KMS-11 (cell line): ENCODE data around the gene CBLN3.

ENCODE experiments used
- H2AFZ ChIP-seq: fragments of 200-600 bp; sonication (generic); 2 replicates; pipeline ENCODE4 v1.6.1; 2016; ENCODE audit warnings: antibody characterized with exemption, mixed run types, low read depth
- H3K27ac ChIP-seq: fragments of 200-600 bp; sonication (generic); 2 replicates; pipeline ENCODE4 v1.6.1; 2016; ENCODE audit warnings: mild to moderate bottlenecking, mixed run types
- H3K27me3 ChIP-seq: fragments of 200-600 bp; sonication (generic); 2 replicates; pipeline ENCODE4 v1.6.1; 2017; ENCODE audit warnings: mild to moderate bottlenecking, low read depth, mixed run types, moderate library complexity; ENCODE audit not compliant: insufficient read depth
- H3K36me3 ChIP-seq: fragments of 200-600 bp; sonication (generic); 2 replicates; pipeline ENCODE4 v1.6.1; 2017; ENCODE audit warnings: mild to moderate bottlenecking, mixed run types; ENCODE audit not compliant: insufficient read depth
- H3K4me1 ChIP-seq: fragments of 200-600 bp; sonication (generic); 2 replicates; pipeline ENCODE4 v1.6.1; 2016; ENCODE audit warnings: mild to moderate bottlenecking, low read depth, mixed run types; ENCODE audit not compliant: poor library complexity, severe bottlenecking
- H3K4me2 ChIP-seq: fragments of 200-600 bp; sonication (generic); 2 replicates; pipeline ENCODE4 v1.7.0; 2016; ENCODE audit warnings: mild to moderate bottlenecking, mixed run types
- H3K4me3 ChIP-seq: fragments of 200-600 bp; sonication (generic); IDR thresholded peaks from 2 replicates; pipeline ENCODE4 v1.6.1; 2017; ENCODE audit warnings: low read depth, low read length, mixed read lengths; ENCODE audit not compliant: insufficient read depth
- H3K79me2 ChIP-seq: fragments of 200-600 bp; sonication (generic); 2 replicates; pipeline ENCODE4 v1.6.1; 2016; ENCODE audit warnings: low read depth, mixed run types; ENCODE audit not compliant: insufficient read depth
- H3K9ac ChIP-seq: fragments of 200-600 bp; sonication (generic); 2 replicates; pipeline ENCODE4 v1.6.1; 2016; ENCODE audit warnings: mild to moderate bottlenecking, mixed run types
- H4K20me1 ChIP-seq: fragments of 200-600 bp; sonication (generic); 2 replicates; pipeline ENCODE4 v1.6.1; 2016; ENCODE audit warnings: mild to moderate bottlenecking, mixed run types; ENCODE audit not compliant: insufficient read depth
- CTCF ChIP-seq: fragments of 200-600 bp; sonication (generic); conservative IDR thresholded peaks from 2 replicates; pipeline ENCODE4 v1.6.1; 2017; ENCODE audit warnings: low read depth, mild to moderate bottlenecking, antibody characterized with exemption, low read length, moderate library complexity, mixed read lengths

The CBLN3 gene

GRCh38 chr14:24426912-24427536 lies 2.4 kb downstream of the CBLN3 start:
- TF ChIP-seq CTCF: no peak
- Histone ChIP-seq H3K79me2 (no peaks in the 10 kb centered on the region), H3K27me3 (no peaks in the 10 kb centered on the region), H3K27ac (no peak overlapping the region), H2AFZ (no peak overlapping the region), H3K4me3 (no peak overlapping the region), H4K20me1 (no peaks in the 10 kb centered on the region), H3K4me2 (no peak overlapping the region), H3K9ac (no peak overlapping the region), H3K36me3 (no peaks in the 10 kb centered on the region), H3K4me1 (peaks cover 17% of the 10 kb centered on the region)

- Histone ChIP-seq H3K27me3 (no peaks in the 10 kb centered on the region), H3K27ac (no peak overlapping the region), H3K36me3 (no peaks in the 10 kb centered on the region), H3K9ac (no peak overlapping the region), H3K4me3 (no peak overlapping the region), H2AFZ (no peak overlapping the region), H3K79me2 (no peaks in the 10 kb centered on the region), H3K4me1 (peaks cover 10% of the 10 kb centered on the region), H3K4me2 (no peak overlapping the region), H4K20me1 (no peaks in the 10 kb centered on the region)
- no peak for TF ChIP-seq CTCF
Observed at GRCh38 chr14:24426150-24426911, 3.1 kb downstream of the CBLN3 start.

GRCh38 chr14:24425704-24426103 lies 3.8 kb downstream of the CBLN3 start:
- Histone ChIP-seq H3K4me2 (no peak overlapping the region), H3K9ac (no peak overlapping the region), H3K27ac (no peak overlapping the region), H3K36me3 (no peaks in the 10 kb centered on the region), H3K4me3 (no peak overlapping the region), H3K79me2 (no peaks in the 10 kb centered on the region), H2AFZ (no peak overlapping the region), H3K27me3 (no peaks in the 10 kb centered on the region), H3K4me1 (peaks cover 10% of the 10 kb centered on the region), H4K20me1 (no peaks in the 10 kb centered on the region)
- TF ChIP-seq CTCF: no peak

- peaks cover 5% of the 10 kb centered on the region for H3K4me1 ChIP-seq
- H3K36me3 ChIP-seq: no peaks in the 10 kb centered on the region
- no peaks in the 10 kb centered on the region for H3K79me2 ChIP-seq
- H3K27me3 ChIP-seq: no peaks in the 10 kb centered on the region
- H2AFZ ChIP-seq: no peak overlapping the region
- no peak overlapping the region for H3K4me3 ChIP-seq
- no peak overlapping the region for H3K27ac ChIP-seq
- no peak for TF ChIP-seq CTCF
- no peak overlapping the region for H3K9ac ChIP-seq
- no peak overlapping the region for H3K4me2 ChIP-seq
- H4K20me1 ChIP-seq: no peaks in the 10 kb centered on the region
Observed at GRCh38 chr14:24422694-24423601, 6.5 kb downstream of the CBLN3 start.
